Endothelial cell of umbilical vein (primary cell): Measurements from ENCODE around the gene SRP68. TPM values are rescaled to one million over a fixed set of nuclear protein-coding genes. Genes with fewer than 3 reads are reported as not detected.

Experiments used
- BruUV-seq: library from RNA; stranded (reverse); fragments of 400-500 nt; replicated peaks from 2 replicates; lab custom pipeline; 2021; lab: Mats Ljungman, UMichigan
- CTCF ChIA-PET: fragments of 300-600, 350-600 bp; sonication (Branson Sonifier 250); formaldehyde crosslinking; loops from one replicate; lab custom pipeline; 2021; ENCODE audit warnings: antibody characterized with exemption, inconsistent platforms; lab: Charles Lee
- POLR2A ChIA-PET: fragments of 300-600, 350-600 bp; sonication (Branson Sonifier 250); formaldehyde crosslinking; loops from one replicate; lab custom pipeline; 2021; ENCODE audit warnings: antibody characterized with exemption, inconsistent platforms; lab: Charles Lee
- DNase-seq: peaks from one replicate; pipeline ENCODE4 v3.0.0-alpha.2; 2011; ENCODE audit warnings: low read depth, low spot score
- FAIRE-seq: peaks from 2 replicates; lab custom pipeline; 2011; peaks lifted over from hg19 to GRCh38; lab: Jason Lieb, UNC
- H2AFZ ChIP-seq: 2 replicates; pipeline ENCODE4 v1.6.0; 2012; ENCODE audit warnings: low read depth, low read length, control low read depth, inconsistent platforms
- H3K27ac ChIP-seq: 2 replicates; pipeline ENCODE4 v1.5.1; 2011; ENCODE audit warnings: low read depth, mild to moderate bottlenecking, control low read depth, low read length, moderate library complexity; ENCODE audit not compliant: insufficient read depth
- H3K27me3 ChIP-seq, 2 experiments: 2 replicates each; pipeline versions ENCODE4 v1.6.0 to v1.6.1; 2011; ENCODE audit warnings: low read length in 2 of 2, mixed read lengths in 1 of 2; ENCODE audit not compliant: control insufficient read depth in 2 of 2, insufficient read depth in 2 of 2
- H3K36me3 ChIP-seq, 2 experiments: 2 replicates in 1 of 2; 3 replicates in 1 of 2; pipeline ENCODE4 v1.5.1; 2011; ENCODE audit warnings: low read length in 2 of 2, mild to moderate bottlenecking in 1 of 2, moderate library complexity in 1 of 2; ENCODE audit not compliant: control insufficient read depth in 2 of 2, insufficient read depth in 2 of 2; ENCODE audit errors: extremely low read depth in 1 of 2
- H3K4me1 ChIP-seq: 3 replicates; pipeline ENCODE4 v1.5.1; 2011; ENCODE audit warnings: mild to moderate bottlenecking, low read length; ENCODE audit not compliant: control insufficient read depth, insufficient read depth; ENCODE audit errors: extremely low read depth
- H3K4me2 ChIP-seq: 2 replicates; pipeline ENCODE4 v1.6.1; 2011; ENCODE audit warnings: low read length, control low read depth, mixed read lengths; ENCODE audit not compliant: insufficient read depth
- H3K4me3 ChIP-seq, 3 experiments: fragments of 200-600 bp in 1 of 3; sonication (generic), shearing (Covaris generic) in 1 of 3; replicated peaks in 1 of 3; 2 replicates each; pipeline ENCODE4 v1.5.1; 2011 to 2016; ENCODE audit warnings: control low read depth in 3 of 3, low read length in 3 of 3, mild to moderate bottlenecking in 2 of 3, inconsistent platforms in 1 of 3, low read depth in 1 of 3, moderate library complexity in 1 of 3; ENCODE audit not compliant: insufficient read depth in 1 of 3
- H3K79me2 ChIP-seq: 2 replicates; pipeline ENCODE4 v1.6.0; 2012; ENCODE audit warnings: low read length, inconsistent platforms; ENCODE audit not compliant: control insufficient read depth, insufficient read depth
- H3K9ac ChIP-seq: replicated peaks from 2 replicates; pipeline ENCODE3; 2011; ENCODE audit warnings: low read length, control low read depth; ENCODE audit not compliant: insufficient read depth; ENCODE audit errors: extremely low read depth
- H3K9me1 ChIP-seq: replicated peaks from 3 replicates; pipeline ENCODE4 v1.6.0; 2011; ENCODE audit warnings: mild to moderate bottlenecking, low read length; ENCODE audit not compliant: control insufficient read depth, insufficient read depth; ENCODE audit errors: extremely low read depth
- H3K9me3 ChIP-seq: replicated peaks from 2 replicates; pipeline ENCODE4 v1.5.1; 2012; ENCODE audit warnings: low read length, inconsistent platforms; ENCODE audit not compliant: control insufficient read depth, insufficient read depth
- H4K20me1 ChIP-seq: replicated peaks from 2 replicates; pipeline ENCODE3; 2011; ENCODE audit warnings: mild to moderate bottlenecking, low read length; ENCODE audit not compliant: control insufficient read depth, insufficient read depth; ENCODE audit errors: extremely low read depth
- FOS ChIP-seq: IDR thresholded peaks from 2 replicates; pipeline ENCODE4 v1.6.1; 2011; ENCODE audit warnings: mild to moderate bottlenecking, low read length, moderate library complexity, borderline replicate concordance; ENCODE audit not compliant: insufficient read depth
- dilution Hi-C: fragments of 300-500 bp; cut with MboI; formaldehyde crosslinking; loops from one replicate; pipeline ENCODE4 v1.15.0; 2019; ENCODE audit warnings: low sequenced_read_pairs; ENCODE audit not compliant: extremely low pct_ligation_motif_present
- intact Hi-C: fragments of 100-400 bp; cut with micrococcal nuclease; formaldehyde crosslinking; loops from one replicate; pipeline ENCODE4 v1.10.0; 2022
- polyA plus RNA-seq, 4 experiments: library from polyadenylated mRNA; depleted of rRNA in 3 of 4; stranded (reverse) in 3 of 4; unstranded in 1 of 4; fragments of >200 nt; gene quantifications; 2 replicates each; pipeline versions ENCODE4 v1.2.1 to v1.2.3, GENCODE V29; 2011 to 2012; ENCODE audit warnings: missing spikeins in 1 of 4
- total RNA-seq: library from RNA; stranded (reverse); gene quantifications from 2 replicates; pipeline ENCODE4 v1.2.3, GENCODE V29; 2021
- TF ChIP-seq, protein P1 (sequence below), 2 donors: IDR thresholded peaks; 1 replicate in 1 of 2; 2 replicates in 1 of 2; pipeline ENCODE4 v1.5.1; 2011; ENCODE audit warnings: low read length in 2 of 2, mild to moderate bottlenecking in 2 of 2, moderate library complexity in 2 of 2, control low read depth in 1 of 2, inconsistent platforms in 1 of 2, low read depth in 1 of 2; ENCODE audit not compliant: insufficient read depth in 1 of 2; ENCODE audit errors: extremely low read depth in 1 of 2

The SRP68 gene
- total and polyA plus RNA-seq, 2 donors (not counting 3 experiments of a cell fraction or from before 2014, with no cell fraction given): 64.6 to 81.7 TPM

DNA sequence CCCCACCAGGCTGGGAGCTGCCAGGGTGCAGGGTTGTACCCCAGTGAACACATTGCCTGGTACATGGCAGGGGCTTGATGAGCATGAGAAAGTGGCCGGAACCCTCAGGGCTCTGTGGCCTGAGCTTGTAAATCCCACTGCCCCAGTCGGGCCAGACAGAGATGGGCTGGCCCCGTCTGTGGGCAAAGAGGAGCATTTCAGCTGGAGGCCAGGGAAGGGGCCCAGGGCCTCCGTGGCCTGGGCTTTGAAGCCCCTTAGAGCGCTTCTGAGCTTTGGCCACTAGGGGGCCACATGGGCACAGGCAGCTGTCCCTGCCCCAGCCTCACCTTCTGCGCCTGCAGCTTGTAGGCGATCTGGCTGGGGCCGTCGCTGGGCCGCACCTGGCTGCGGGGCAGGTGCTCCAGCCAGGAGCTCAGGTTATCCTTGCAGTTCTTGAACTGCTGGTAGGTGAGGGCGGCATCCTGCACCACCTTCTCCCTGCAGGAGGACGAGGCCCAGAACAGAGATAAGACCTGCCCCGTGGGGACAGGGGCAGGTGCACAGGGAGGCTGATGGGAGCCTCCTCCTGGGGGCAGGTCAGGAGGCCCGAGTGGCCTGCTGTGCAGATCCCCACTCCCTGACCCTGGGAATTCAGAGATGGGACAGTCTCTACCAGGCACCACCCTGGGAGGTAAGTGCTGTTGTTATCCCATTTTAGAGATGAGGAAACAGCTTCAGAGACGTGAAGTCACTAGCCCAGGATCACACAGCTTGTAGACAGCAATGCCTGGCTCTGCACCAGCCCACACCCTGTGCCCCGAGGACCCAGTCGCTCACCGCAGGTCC, 58.0 kb downstream of the SRP68 start:
- POLR2A ChIA-PET: no interaction called here

More for the DNA sequence above, 58.0 kb downstream of the SRP68 start:
- no peaks in the 10 kb centered on the region for H3K4me1 ChIP-seq
- H3K27ac ChIP-seq: no peak overlapping the region
- no peaks in the 10 kb centered on the region for H3K9me3 ChIP-seq
- H3K79me2 ChIP-seq: no peaks in the 10 kb centered on the region
- dilution Hi-C loops: no loop called here
- H4K20me1 ChIP-seq: no peaks in the 10 kb centered on the region
- FAIRE-seq (peak; percentile 72), DNase-seq (peak; percentile 59)
- H3K36me3 ChIP-seq: no peaks in the 10 kb centered on the region
- no peak overlapping the region for H3K9ac ChIP-seq
- intact Hi-C loops: loop anchor here (5.0 to 10.0 kb wide), 4 partner anchors 63 to 260 kb away; partner anchors contain the start of gene ZACN
- H3K9me1 ChIP-seq: no peaks in the 10 kb centered on the region
- no peak for TF ChIP-seq FOS
- TF ChIP-seq, protein P1, sequence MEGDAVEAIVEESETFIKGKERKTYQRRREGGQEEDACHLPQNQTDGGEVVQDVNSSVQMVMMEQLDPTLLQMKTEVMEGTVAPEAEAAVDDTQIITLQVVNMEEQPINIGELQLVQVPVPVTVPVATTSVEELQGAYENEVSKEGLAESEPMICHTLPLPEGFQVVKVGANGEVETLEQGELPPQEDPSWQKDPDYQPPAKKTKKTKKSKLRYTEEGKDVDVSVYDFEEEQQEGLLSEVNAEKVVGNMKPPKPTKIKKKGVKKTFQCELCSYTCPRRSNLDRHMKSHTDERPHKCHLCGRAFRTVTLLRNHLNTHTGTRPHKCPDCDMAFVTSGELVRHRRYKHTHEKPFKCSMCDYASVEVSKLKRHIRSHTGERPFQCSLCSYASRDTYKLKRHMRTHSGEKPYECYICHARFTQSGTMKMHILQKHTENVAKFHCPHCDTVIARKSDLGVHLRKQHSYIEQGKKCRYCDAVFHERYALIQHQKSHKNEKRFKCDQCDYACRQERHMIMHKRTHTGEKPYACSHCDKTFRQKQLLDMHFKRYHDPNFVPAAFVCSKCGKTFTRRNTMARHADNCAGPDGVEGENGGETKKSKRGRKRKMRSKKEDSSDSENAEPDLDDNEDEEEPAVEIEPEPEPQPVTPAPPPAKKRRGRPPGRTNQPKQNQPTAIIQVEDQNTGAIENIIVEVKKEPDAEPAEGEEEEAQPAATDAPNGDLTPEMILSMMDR (IDR thresholded peaks at IDR 0.05; ENCODE audit: extremely low read depth in 1 of 2, insufficient read depth in 1 of 2, low read depth in 1 of 2, low read length in 2 of 2): peak; percentile 89 to 99
- H3K4me3 ChIP-seq: no peak overlapping the region
- H3K4me2 ChIP-seq: no peak overlapping the region
- BruUV-seq: no TSS peak
- H3K27me3 ChIP-seq: no peaks in the 10 kb centered on the region
- no peak overlapping the region for H2AFZ ChIP-seq
- CTCF ChIA-PET: interaction anchor here (0.6 to 3.4 kb wide), 58 partner anchors 8 to 285 kb away, joined by 3 to 31 read pairs (median 5); partner anchors contain the start of genes CDK3, EVPL, EXOC7 and FBF1
